Measurements from ENCODE around the gene LSMEM2. TPM values are rescaled to one million over a fixed set of nuclear protein-coding genes. Genes with fewer than 3 reads are reported as not detected.

Gene LSMEM2
- total RNA-seq = not detected

DNA sequence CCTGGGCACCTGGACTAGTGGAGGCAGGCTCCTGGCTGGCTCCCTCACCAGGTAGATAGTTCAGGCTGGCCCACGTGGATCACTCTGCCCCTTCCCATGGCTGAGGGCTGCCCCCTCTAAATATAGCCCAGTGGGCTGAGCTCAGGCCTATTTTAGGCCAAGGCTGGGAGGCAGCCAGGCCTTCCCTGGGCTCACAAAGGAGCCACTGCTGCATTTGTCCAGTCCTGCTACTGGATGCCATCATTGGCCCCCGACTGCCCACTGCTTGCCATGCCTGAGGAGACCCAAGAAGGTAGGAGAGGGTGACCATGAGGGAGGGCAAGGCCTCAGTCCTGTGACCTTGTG lies at the start of gene LSMEM2:
LSMEM2 (plus strand) TSS at position 208 of the 345 bp plus-strand sequence; CDS start at position 235, 27 bp downstream.
- Mint-ChIP-seq H3K36me3 (no peaks in the 10 kb centered on the region), H3K27ac (no peak within 1 kb of the TSS), H3K9me3 (no peaks in the 10 kb centered on the region)
- no peak for DNase-seq (ENCODE audit: low spot score in 2 of 2)
- ATAC-seq = no peak

DNA sequence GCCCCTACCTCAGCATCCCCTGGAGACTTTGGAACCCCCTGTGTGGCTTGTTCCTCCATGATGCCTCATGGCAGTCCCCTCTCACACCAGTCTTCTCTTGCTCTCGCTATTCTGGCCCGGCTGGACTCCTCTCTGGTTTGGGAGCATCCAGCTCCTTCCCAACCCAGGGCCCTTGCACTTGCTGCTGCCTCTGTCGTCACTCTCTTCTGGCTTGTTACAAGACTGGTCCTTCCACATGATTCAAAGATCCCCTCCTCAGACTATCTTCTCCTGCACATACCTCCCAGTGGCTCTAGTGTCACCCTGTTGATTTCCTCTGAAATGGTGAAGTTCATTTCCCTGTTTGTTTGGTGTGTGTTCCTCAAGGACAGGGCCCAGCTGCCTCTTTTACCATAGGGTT lies 49.4 kb upstream of the LSMEM2 start:
- DNase-seq (ENCODE audit: low spot score in 2 of 2) = no peak
- ATAC-seq = no peak
- no peaks in the 10 kb centered on the region for H3K36me3 Mint-ChIP-seq
- H3K27ac Mint-ChIP-seq = peak overlapping the region; percentile 13 to 18
- H3K9me3 Mint-ChIP-seq = no peaks in the 10 kb centered on the region

DNA sequence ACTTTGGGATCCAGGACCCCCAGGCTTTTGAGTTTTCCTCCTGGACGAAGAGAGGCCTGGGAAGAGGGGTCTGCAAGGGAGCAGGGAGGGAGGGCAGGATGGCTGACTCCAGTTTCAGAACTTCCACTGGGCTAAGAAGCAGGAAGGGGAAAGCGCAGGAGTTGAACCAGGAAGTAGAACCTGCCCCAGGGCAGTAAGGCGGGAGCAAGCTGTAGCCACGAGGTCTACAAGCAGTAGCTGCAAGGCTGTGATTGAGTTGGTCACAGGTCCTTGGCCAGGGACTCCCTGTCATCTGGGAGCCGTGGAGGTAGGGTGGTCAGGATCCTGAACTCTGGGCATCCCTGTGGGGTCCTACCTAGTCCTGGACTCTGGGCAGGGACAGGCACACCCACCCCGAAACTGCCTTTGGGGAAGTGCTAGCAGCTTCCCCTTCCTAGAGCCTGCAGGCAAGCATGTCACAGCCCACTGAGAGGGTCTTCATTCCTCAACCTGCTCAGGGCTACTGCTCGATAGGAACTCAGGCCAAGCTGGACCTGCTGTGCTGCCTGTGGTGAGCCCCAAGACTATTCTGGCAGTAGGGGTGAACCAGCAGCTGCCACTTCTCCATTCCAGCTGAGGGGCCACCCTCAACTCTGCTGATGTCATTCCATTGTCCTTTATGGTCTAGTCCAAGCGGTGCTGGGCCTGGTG lies 48.6 kb upstream of the LSMEM2 start:
- no peaks in the 10 kb centered on the region for H3K9me3 Mint-ChIP-seq
- ATAC-seq (no peak), DNase-seq (ENCODE audit: low spot score in 2 of 2) (no peak)
- H3K36me3 Mint-ChIP-seq = no peaks in the 10 kb centered on the region
- peak overlapping the region in 1 of 2 donors; percentile 13 for H3K27ac Mint-ChIP-seq

DNA sequence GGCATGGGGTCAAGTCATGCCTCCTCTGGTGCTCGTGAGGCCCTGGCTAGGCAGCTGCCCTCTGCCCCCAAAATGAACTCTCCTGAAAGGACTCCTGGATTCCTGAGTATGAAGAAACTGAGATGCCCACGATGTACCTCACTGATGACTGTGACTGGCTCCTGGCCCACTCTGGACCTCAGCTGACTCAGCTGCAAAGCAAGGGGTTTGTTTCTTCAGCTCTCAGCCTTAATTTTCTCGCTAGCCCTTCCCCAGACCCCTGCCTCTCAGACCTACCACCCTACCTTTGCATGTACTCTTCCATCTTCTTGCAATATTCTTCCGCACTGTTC lies 48.1 kb upstream of the LSMEM2 start:
- H3K36me3 Mint-ChIP-seq = no peaks in the 10 kb centered on the region
- no peak overlapping the region for H3K27ac Mint-ChIP-seq
- no peak for ATAC-seq
- no peaks in the 10 kb centered on the region for H3K9me3 Mint-ChIP-seq
- no peak for DNase-seq (ENCODE audit: low spot score in 2 of 2)

DNA sequence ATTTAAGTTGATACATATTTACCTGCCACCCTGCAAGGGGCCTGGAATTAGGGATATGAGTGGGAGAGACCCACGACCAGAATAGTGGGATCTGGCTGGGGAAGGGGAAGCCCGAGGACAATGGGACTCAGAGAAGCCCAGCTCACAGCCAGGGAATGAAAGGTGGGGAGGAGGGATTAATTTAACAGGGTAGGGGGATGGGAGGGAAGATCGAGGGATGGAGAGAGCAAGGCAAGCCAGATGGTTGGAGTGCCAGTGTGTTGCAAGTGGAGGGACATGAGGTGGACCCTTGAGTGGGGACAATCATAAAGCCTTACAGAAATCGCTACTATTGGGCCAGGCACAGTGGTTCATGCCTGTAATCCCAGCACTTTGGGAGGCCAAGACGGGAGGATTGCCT lies 47.3 kb upstream of the LSMEM2 start:
- Mint-ChIP-seq H3K9me3 (no peaks in the 10 kb centered on the region), H3K27ac (no peak overlapping the region), H3K36me3 (peaks cover 2 to 4% of the 10 kb centered on the region in 2 donors)
- no peak for DNase-seq (ENCODE audit: low spot score in 2 of 2)
- ATAC-seq = no peak

DNA sequence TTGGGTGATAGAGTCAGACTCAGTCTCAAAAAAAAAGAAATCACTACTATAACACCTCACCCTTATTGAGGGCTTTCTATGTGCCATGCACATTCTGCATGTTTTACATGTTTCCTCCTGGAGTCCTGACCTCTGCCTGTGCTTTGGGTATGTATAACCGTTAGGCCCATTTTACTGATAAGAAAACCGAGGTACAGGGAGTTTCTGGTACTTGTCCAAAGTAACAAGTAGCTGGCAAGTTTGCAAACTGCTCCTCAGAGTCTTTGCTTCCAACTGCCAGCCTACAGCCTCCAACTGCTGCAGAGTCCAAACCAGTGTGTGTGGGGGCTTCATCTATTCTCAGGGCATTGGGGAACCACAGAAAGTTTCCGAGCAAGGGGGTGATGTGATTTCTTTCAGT lies 46.6 kb upstream of the LSMEM2 start:
- no peak for ATAC-seq

DNA sequence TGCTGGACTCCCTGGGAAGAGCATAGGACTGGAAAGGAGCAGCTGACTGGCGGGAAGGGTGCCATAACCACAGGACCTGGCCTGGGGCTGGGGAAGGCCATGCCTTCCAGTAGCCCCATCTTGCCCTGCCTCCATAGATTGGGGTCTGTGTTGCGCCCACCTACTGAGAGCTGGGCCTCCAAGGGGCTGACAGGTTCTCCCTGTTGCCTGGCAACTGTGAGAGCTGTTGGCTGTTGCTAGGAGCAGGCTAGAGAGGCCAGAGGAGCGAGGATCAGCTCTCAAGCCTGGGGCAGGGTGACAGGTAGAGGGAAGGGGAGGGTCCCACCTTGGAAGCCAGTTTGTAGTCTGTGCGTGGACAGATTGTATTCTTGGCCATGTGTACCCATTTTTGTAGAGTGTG lies 45.7 kb upstream of the LSMEM2 start:
- H3K36me3 Mint-ChIP-seq = peaks cover 15 to 20% of the 10 kb centered on the region in 2 donors
- ATAC-seq (no peak), DNase-seq (ENCODE audit: low spot score in 2 of 2) (no peak)
- H3K27ac Mint-ChIP-seq = peak overlapping the region in 1 of 2 donors; percentile 39
- H3K9me3 Mint-ChIP-seq = no peaks in the 10 kb centered on the region

More for the DNA sequence above, 46.6 kb upstream of the LSMEM2 start:
- Mint-ChIP-seq H3K9me3 (no peaks in the 10 kb centered on the region), H3K27ac (no peak overlapping the region), H3K36me3 (peaks cover 9 to 11% of the 10 kb centered on the region in 2 donors)
- DNase-seq (ENCODE audit: low spot score in 2 of 2) = no peak

DNA sequence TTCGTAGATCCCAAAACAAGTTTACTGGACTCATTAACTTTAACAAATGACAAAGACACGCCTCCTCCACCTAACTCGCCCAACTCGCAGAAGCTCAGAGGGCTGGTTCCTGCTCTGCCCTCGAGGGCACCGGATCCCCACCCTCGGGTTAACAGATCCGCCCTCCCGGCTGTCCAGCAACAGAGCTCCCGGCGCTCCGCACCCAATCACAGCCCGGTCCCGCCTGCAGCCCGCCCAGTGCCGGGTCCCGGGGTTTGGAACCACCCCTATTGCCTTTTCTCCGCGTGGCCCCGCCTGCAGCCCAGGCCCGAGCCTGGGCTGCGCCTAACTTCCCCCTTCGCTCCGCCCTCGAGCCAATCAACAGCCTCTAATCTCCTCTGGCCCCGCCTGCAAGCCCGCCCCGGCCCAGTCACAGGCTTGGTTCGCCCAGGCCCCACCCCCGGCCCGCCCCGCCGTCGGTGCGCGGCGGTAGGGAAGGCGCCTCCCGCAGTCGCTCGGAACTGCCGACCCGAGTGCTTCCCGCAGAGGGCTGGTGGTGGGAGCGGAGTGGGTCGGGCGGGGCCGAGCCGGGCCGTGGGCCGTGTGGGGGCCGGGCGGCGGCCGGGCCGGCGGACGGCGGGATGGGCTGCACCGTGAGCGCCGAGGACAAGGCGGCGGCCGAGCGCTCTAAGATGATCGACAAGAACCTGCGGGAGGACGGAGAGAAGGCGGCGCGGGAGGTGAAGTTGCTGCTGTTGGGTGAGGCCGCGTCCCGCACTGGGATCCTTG lies 43.0 kb upstream of the LSMEM2 start, which contains the start of gene GNAI2:
GNAI2 (plus strand) TSS at position 489 of the 768 bp plus-strand sequence; CDS start at position 621, 132 bp downstream.
- H3K27ac Mint-ChIP-seq = peak within 1 kb of the TSS; percentile 91 to 98
- DNase-seq (ENCODE audit: low spot score in 2 of 2) (peak; percentile 99), ATAC-seq (peak; percentile 91 to 94)
- peaks cover 21 to 28% of the 10 kb centered on the region in 2 donors for H3K36me3 Mint-ChIP-seq
- H3K9me3 Mint-ChIP-seq = no peaks in the 10 kb centered on the region

DNA sequence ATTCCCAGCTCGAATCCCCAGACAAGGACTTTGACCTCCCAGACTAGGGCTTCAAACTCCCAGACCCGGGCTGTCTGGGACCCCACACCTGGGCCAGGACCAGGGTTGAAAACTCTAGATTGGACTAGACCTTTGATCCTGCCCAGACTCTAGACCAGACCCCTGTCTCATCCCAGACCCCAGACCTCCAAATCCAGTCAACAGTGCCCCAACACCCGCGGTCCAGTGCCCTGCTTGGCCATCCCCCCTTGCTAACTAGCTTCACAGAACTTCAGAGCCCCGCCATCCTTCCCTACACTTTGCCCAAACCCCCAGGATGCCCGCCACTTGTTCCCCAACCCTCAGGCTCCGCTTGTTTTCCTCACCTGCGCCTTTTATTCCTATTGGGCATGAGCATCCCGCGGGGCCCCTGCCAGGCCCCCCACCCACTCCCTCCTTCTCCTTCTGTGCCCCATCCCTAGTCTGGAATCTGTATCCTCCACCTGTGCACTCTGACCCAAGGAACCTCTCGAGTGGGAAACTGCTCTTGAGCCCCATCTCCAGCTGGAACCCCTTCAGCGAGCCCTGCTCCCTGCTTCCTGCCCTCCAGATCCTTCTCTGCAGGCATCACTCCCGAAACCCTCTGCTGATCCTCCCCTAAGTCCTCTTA lies 42.3 kb upstream of the LSMEM2 start:
- DNase-seq (ENCODE audit: low spot score in 2 of 2) = no peak
- Mint-ChIP-seq H3K9me3 (no peaks in the 10 kb centered on the region), H3K27ac (peak overlapping the region; percentile 91 to 98), H3K36me3 (peaks cover 21 to 28% of the 10 kb centered on the region in 2 donors)
- no peak for ATAC-seq

DNA sequence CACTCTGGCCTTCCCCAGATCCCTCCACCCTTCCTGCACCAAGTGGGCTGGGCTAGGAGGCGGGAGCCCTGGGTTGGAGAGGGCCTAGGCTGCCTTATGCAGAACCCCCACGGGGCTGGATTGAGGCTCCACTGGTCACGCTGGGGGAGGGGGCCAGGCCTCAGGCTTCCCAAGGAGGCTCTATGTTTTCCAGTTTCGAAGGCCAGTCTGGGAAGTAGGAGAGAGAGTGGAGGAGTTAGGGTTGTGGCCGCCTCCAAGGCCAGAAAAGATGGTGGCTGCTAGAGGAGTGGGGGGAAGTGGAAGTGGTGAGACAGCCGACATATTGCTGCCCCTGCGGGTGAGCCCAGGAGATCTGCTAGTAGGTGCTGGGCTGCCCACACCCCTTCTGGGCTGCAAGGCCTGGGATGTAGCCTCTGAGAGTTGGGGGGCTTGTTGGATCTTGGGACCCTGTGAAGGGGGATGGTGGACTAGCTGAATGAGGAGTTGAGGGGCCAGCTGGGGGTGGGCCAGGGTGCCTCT lies 41.7 kb upstream of the LSMEM2 start:
- peak overlapping the region; percentile 91 to 98 for H3K27ac Mint-ChIP-seq
- DNase-seq (ENCODE audit: low spot score in 2 of 2) = no peak
- no peak for ATAC-seq
- H3K36me3 Mint-ChIP-seq = peaks cover 21 to 28% of the 10 kb centered on the region in 2 donors
- no peaks in the 10 kb centered on the region for H3K9me3 Mint-ChIP-seq

DNA sequence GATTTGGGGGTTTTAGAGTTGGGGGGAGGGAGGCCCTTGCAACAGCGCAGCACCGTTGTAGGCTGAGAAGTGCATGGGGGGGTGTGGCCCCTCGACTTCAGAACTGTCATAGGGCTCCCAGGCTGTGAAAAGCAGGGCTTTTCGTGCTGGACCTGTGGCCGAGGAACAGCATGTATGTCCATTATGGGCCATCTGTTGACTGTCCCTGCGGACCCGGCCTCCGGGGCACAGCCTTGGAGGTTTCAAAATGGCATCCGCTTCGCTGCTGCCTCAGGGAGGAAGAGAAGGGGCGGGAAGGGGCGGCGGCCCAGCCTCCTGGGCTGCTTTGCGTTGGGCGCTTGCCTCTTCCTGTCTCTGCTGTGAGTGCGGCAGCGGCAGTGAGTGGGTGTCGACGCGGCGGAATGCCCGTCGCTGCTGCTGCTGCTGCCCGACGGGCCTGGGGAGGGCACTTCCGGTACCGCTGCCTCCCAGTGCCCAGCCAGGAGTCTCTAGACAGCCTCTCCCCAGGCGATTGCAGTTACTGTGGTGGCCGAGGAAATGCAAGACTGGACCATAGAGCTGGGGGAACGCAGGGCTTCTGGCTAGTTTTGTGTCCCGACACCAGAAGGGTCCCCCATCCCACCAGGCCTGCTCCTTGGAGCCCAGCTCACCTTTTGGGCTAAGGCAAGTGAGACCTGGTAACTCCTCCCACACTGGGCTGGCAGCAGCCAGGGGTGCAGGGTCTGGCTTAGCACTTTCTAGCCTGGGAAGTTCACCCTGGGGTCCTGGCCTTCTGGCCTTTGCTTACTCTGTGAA lies 40.9 kb upstream of the LSMEM2 start:
- Mint-ChIP-seq H3K36me3 (peaks cover 21 to 28% of the 10 kb centered on the region in 2 donors), H3K27ac (peak overlapping the region; percentile 91 to 98), H3K9me3 (no peaks in the 10 kb centered on the region)
- DNase-seq (ENCODE audit: low spot score in 2 of 2) = peak; percentile 86 to 87
- ATAC-seq = peak; percentile 50 to 61

DNA sequence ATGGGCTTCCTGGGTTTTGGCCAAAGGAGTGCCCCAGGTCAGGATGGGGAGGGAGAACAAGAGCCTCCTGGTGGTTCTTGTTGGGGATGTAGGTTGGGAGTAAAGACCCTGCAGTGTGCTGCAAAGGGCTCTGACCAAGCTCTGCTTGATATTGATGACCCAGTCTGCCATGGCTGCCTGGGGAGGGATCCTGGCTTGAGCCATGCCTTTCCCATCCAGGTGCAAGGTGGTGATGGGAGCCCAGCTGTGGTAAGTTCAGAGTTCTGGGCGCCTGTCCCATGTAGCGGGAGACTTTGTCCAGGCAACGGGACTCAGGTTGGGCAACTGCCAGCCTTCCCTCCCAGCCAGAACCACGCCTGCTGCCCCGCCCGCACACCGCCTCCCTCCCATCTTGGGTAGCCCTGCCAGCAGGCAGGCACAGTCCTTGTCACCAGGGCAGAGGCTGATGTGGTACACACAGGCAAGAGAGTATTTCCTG lies 40.3 kb upstream of the LSMEM2 start:
- Mint-ChIP-seq H3K36me3 (peaks cover 21 to 28% of the 10 kb centered on the region in 2 donors), H3K9me3 (no peaks in the 10 kb centered on the region), H3K27ac (peak overlapping the region; percentile 91 to 98)
- no peak for ATAC-seq
- no peak for DNase-seq (ENCODE audit: low spot score in 2 of 2)

DNA sequence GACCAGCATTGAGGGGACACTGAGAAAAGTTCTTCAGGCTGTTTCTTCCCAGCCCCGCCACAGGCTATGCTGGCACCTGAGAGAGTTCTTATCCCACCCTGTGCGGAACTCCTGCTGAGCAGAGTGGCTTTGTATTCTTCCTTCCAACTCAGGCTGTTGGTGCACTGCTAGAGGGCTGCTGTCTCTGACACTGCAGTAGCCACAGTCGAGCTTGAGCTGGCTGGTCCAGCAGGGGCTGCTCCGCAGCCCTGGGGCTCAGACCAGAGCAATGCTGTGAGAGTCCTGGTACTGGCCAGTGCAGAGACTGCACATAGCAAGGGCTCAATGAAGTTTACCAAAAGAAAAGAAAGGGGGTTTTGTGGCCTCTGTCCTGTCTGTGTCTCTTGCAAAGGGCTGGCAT lies 39.2 kb upstream of the LSMEM2 start:
- no peaks in the 10 kb centered on the region for H3K9me3 Mint-ChIP-seq
- H3K27ac Mint-ChIP-seq = peak overlapping the region; percentile 90 to 98
- DNase-seq (ENCODE audit: low spot score in 2 of 2) (no peak), ATAC-seq (no peak)
- peaks cover 21 to 28% of the 10 kb centered on the region in 2 donors for H3K36me3 Mint-ChIP-seq

DNA sequence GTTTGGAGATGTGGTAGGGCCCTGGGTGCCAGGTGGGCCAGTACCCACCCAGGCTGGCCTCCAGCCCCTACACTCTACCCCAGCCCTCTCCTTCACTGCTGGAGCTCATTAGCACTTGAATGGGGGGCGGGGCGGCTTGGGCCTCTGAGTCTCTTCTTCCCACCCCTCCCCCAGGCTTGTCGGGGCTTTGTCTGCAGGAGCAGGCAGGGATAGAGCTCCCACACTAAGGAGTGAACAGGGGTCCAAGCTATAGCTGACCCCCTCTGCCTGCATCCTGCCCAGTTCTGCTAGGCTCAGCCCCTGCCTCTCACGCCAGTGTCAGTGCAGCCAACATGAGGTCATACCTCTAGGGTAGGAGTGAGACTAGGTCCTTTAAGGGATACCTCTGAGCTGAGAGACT lies 37.7 kb upstream of the LSMEM2 start:
- Mint-ChIP-seq H3K27ac (peak overlapping the region; percentile 90 to 91), H3K36me3 (peaks cover 21 to 28% of the 10 kb centered on the region in 2 donors), H3K9me3 (no peaks in the 10 kb centered on the region)
- ATAC-seq (no peak), DNase-seq (ENCODE audit: low spot score in 2 of 2) (no peak)

DNA sequence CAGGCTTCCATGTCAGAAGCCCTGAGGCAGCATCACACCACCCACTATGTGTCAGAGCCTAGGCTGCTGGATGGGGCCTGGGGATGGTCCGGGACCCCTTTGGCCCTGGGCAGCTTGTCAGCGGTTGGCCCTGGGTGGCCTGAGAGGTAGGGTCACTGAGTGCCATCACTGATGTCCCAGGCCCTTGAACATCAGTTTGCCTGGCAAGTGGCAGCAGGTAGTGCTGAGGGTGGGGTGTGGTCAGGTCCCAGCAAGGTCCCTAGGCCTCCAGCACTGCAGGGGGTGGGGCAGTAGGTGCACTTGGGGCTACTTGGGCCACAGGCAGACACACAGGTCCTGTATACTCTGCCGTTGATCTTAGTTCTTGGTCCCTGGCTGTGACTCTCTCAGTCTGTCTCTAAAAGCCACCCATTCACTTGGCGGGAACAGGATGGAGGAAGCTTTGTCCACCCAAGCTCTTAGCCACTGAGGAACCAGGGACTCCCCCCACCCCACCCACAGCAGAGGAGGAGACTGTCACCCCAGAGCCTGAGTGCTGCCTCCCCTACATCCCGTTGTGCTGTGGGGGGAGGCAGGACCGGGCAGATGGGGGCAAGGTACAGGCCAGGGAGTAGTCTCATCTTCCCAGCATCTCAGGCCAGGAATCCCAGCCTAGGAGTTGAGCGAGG lies 37.0 kb upstream of the LSMEM2 start:
- H3K9me3 Mint-ChIP-seq = no peaks in the 10 kb centered on the region
- no peak for DNase-seq (ENCODE audit: low spot score in 2 of 2)
- ATAC-seq = no peak
- H3K36me3 Mint-ChIP-seq = peaks cover 16 to 23% of the 10 kb centered on the region in 2 donors
- H3K27ac Mint-ChIP-seq = peak overlapping the region; percentile 82 to 90

DNA sequence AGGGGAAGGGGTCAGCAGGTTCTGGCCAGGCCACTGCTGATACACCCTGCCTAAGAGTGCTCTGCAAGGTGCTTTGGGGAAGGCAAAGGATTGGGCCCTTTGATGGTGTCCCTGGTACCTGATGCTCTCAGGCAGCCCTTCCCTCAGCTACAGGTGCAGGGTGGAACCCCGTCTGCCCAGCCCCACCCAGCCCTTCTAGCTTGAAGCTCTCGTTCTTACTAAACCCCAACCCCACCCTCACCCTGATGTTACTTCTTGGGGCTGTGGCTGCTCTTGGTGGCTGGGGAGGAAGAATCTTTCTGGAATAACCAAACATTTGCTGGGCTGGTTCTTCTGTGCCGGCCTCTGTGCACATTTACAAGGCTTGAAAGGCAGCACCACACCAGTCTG lies 36.5 kb upstream of the LSMEM2 start:
- H3K9me3 Mint-ChIP-seq = no peaks in the 10 kb centered on the region
- ATAC-seq (no peak), DNase-seq (ENCODE audit: low spot score in 2 of 2) (no peak)
- peaks cover 11 to 22% of the 10 kb centered on the region in 2 donors for H3K36me3 Mint-ChIP-seq
- peak overlapping the region; percentile 90 to 97 for H3K27ac Mint-ChIP-seq
